HepG2 (cell line): ENCODE results near the gene QSOX1. TPM values are rescaled to one million over a fixed set of nuclear protein-coding genes. Genes with fewer than 3 reads are reported as not detected.

Experiments
- ARNT2 ChIP-seq: sonication (generic); formaldehyde crosslinking; IDR thresholded peaks from 2 replicates; pipeline ENCODE4 v1.8.0; 2022; ENCODE audit warnings: mild to moderate bottlenecking, low read depth, missing genetic modification reagents, moderate library complexity
- CSRNP1 ChIP-seq: sonication (generic); formaldehyde crosslinking; IDR thresholded peaks from 2 replicates; pipeline ENCODE4 v1.8.1; 2023; ENCODE audit warnings: mild to moderate bottlenecking, missing genetic modification reagents
- DPF2 ChIP-seq: sonication (generic); formaldehyde crosslinking; IDR thresholded peaks from 2 replicates; pipeline ENCODE4 v1.4.0; 2020; ENCODE audit warnings: mild to moderate bottlenecking, low read depth, missing genetic modification reagents, borderline replicate concordance
- GFI1 ChIP-seq: sonication (generic); formaldehyde crosslinking; IDR thresholded peaks from 2 replicates; pipeline ENCODE4 v1.5.0; 2020; ENCODE audit warnings: missing genetic modification reagents, mild to moderate bottlenecking, borderline replicate concordance
- HMGA1 ChIP-seq: sonication (generic); formaldehyde crosslinking; conservative IDR thresholded peaks from 2 replicates; pipeline ENCODE4 v1.4.0; 2020; ENCODE audit warnings: missing genetic modification reagents
- KLF6 ChIP-seq: IDR thresholded peaks from 2 replicates; pipeline ENCODE4 v1.8.0; 2016; ENCODE audit warnings: missing biosample characterization, missing genetic modification reagents
- NR2F6 ChIP-seq, 2 experiments: IDR thresholded peaks; 2 replicates each; pipeline ENCODE4 v1.6.1; 2016; ENCODE audit warnings: antibody characterized with exemption in 1 of 2, mild to moderate bottlenecking in 1 of 2
- SMYD3 ChIP-seq: sonication (generic); formaldehyde crosslinking; IDR thresholded peaks from 2 replicates; pipeline ENCODE4 v1.8.1; 2023; ENCODE audit warnings: mild to moderate bottlenecking, missing genetic modification reagents
- TAF15 ChIP-seq: fragments of 200-400 bp; formaldehyde crosslinking; IDR thresholded peaks from one replicate; pipeline ENCODE4 v1.6.1; 2018; ENCODE audit warnings: mild to moderate bottlenecking, low read depth, low read length; ENCODE audit not compliant: poor library complexity, severe bottlenecking
- ZFP36L1 ChIP-seq: sonication (generic); formaldehyde crosslinking; IDR thresholded peaks from 2 replicates; pipeline ENCODE4 v1.8.0; 2022; ENCODE audit warnings: mild to moderate bottlenecking, missing genetic modification reagents, moderate library complexity
- ZFY ChIP-seq: sonication (generic); formaldehyde crosslinking; IDR thresholded peaks from 2 replicates; pipeline ENCODE4 v1.4.0; 2020; ENCODE audit warnings: missing genetic modification reagents
- ZNF468 ChIP-seq: sonication (generic); formaldehyde crosslinking; IDR thresholded peaks from 2 replicates; pipeline ENCODE4 v1.8.0; 2022; ENCODE audit warnings: mild to moderate bottlenecking, moderate library complexity, missing genetic modification reagents
- ZNF704 ChIP-seq: sonication (generic); formaldehyde crosslinking; IDR thresholded peaks from 2 replicates; pipeline ENCODE4 v1.8.1; 2023; ENCODE audit warnings: mild to moderate bottlenecking, inconsistent platforms, moderate library complexity, missing genetic modification reagents, borderline replicate concordance
- ZNF709 ChIP-seq: sonication (generic); formaldehyde crosslinking; IDR thresholded peaks from 2 replicates; pipeline ENCODE4 v1.5.0; 2020; ENCODE audit warnings: mild to moderate bottlenecking, missing genetic modification reagents
- polyA plus RNA-seq, 8 experiments: library from polyadenylated mRNA; depleted of rRNA in 3 of 8; stranded (reverse) in 7 of 8; unstranded in 1 of 8; fragments of >200 nt; fragmentation: Illumina TruSeq in 4 of 8; extraction: Trizol in 4 of 8; gene quantifications; 2 replicates each; pipeline versions ENCODE4 v1.2.1 to v1.2.3, GENCODE V29; 2011 to 2016; ENCODE audit warnings: low read depth in 4 of 8, missing spikeins in 1 of 8, mixed read lengths in 1 of 8; ENCODE audit not compliant: insufficient read depth in 1 of 8
- total RNA-seq, 5 experiments: library from RNA; depleted of rRNA; stranded (reverse); fragments of >200 nt; fragmentation: Illumina TruSeq; extraction: Trizol; gene quantifications; 2 replicates each; pipeline ENCODE4 v1.2.3, GENCODE V29; 2016; ENCODE audit warnings: low read depth in 1 of 5
- TF ChIP-seq, protein P1 (sequence below): sonication (generic); formaldehyde crosslinking; IDR thresholded peaks from 2 replicates; pipeline ENCODE4 v1.5.0; 2020; ENCODE audit warnings: mild to moderate bottlenecking, missing genetic modification reagents, moderate library complexity
- TF ChIP-seq, protein P2 (sequence below): sonication (generic); formaldehyde crosslinking; IDR thresholded peaks from 2 replicates; pipeline ENCODE4 v1.4.0; 2020; ENCODE audit warnings: low read depth, mild to moderate bottlenecking, missing genetic modification reagents
- TF ChIP-seq, protein P3 (sequence below): sonication (generic); formaldehyde crosslinking; IDR thresholded peaks from 2 replicates; pipeline ENCODE4 v1.4.0; 2020; ENCODE audit warnings: mild to moderate bottlenecking, missing genetic modification reagents

The QSOX1 gene
- total and polyA plus RNA-seq, 2 of the 13 experiments (the other 11 are each of a cell fraction or from before 2014, with no cell fraction given) = 6.8 to 40.2 TPM

DNA sequence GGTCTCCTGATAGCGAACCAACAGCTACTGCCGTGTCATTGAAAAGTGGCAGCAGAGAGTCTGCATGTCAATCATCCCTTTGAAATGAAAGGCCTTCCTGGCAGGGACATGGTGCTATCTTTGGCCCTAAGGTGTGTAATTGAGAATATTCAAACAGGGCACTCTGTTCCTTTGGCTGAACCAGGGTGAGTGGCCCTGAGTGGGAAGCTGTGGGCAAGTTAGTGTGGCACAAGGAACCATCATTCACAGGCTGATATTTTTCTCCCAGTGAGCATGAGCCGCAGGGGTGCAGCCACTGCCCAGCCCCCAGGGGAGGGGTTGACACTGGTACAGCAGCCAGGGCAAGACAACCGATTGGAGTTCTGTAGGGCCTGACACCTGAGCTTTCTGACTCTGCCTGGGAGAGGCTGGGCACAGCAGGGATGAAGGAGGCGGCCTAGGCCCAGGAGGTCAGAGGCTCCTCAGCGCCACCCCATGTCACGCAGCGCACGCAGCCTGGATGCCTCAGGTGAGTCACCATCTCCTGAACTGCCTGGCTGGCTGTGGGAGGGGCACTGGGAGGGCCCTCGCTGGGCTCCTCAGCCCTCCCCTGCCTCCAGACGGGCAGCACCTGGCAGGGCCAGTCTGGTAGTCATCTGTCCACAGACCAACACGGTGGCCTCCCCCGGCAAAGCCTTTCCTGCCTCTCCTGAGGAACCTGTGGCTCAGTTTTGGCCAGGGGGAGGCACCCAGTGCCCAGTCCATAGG lies 13.2 kb downstream of the QSOX1 start (continued):
- TF ChIP-seq, protein P1, sequence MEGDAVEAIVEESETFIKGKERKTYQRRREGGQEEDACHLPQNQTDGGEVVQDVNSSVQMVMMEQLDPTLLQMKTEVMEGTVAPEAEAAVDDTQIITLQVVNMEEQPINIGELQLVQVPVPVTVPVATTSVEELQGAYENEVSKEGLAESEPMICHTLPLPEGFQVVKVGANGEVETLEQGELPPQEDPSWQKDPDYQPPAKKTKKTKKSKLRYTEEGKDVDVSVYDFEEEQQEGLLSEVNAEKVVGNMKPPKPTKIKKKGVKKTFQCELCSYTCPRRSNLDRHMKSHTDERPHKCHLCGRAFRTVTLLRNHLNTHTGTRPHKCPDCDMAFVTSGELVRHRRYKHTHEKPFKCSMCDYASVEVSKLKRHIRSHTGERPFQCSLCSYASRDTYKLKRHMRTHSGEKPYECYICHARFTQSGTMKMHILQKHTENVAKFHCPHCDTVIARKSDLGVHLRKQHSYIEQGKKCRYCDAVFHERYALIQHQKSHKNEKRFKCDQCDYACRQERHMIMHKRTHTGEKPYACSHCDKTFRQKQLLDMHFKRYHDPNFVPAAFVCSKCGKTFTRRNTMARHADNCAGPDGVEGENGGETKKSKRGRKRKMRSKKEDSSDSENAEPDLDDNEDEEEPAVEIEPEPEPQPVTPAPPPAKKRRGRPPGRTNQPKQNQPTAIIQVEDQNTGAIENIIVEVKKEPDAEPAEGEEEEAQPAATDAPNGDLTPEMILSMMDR (CRISPR knock-in tag) = peak; percentile 66
- TF ChIP-seq, protein P2, sequence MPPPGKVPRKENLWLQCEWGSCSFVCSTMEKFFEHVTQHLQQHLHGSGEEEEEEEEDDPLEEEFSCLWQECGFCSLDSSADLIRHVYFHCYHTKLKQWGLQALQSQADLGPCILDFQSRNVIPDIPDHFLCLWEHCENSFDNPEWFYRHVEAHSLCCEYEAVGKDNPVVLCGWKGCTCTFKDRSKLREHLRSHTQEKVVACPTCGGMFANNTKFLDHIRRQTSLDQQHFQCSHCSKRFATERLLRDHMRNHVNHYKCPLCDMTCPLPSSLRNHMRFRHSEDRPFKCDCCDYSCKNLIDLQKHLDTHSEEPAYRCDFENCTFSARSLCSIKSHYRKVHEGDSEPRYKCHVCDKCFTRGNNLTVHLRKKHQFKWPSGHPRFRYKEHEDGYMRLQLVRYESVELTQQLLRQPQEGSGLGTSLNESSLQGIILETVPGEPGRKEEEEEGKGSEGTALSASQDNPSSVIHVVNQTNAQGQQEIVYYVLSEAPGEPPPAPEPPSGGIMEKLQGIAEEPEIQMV = no peak
- TF ChIP-seq ARNT2 (CRISPR knock-in tag) (no peak), ZNF704 (CRISPR knock-in tag) (no peak), ZFP36L1 (CRISPR knock-in tag) (no peak), CSRNP1 (CRISPR knock-in tag) (no peak), ZNF709 (no peak), SMYD3 (no peak), GFI1 (no peak), NR2F6 (IDR thresholded peaks at IDR 0.05) (no peak), NR2F6 (CRISPR knock-in tag; IDR thresholded peaks at IDR 0.05) (0 out of 2 replicates have a peak, but pooled peaks have one; percentile 11), ZNF468 (no peak), TAF15 (no peak), ZFY (CRISPR knock-in tag) (peak; percentile 17; the same call in 1 of the 2 replicates), DPF2 (CRISPR knock-in tag) (no peak), HMGA1 (CRISPR knock-in tag) (no peak), KLF6 (no peak)
- TF ChIP-seq, protein P3, sequence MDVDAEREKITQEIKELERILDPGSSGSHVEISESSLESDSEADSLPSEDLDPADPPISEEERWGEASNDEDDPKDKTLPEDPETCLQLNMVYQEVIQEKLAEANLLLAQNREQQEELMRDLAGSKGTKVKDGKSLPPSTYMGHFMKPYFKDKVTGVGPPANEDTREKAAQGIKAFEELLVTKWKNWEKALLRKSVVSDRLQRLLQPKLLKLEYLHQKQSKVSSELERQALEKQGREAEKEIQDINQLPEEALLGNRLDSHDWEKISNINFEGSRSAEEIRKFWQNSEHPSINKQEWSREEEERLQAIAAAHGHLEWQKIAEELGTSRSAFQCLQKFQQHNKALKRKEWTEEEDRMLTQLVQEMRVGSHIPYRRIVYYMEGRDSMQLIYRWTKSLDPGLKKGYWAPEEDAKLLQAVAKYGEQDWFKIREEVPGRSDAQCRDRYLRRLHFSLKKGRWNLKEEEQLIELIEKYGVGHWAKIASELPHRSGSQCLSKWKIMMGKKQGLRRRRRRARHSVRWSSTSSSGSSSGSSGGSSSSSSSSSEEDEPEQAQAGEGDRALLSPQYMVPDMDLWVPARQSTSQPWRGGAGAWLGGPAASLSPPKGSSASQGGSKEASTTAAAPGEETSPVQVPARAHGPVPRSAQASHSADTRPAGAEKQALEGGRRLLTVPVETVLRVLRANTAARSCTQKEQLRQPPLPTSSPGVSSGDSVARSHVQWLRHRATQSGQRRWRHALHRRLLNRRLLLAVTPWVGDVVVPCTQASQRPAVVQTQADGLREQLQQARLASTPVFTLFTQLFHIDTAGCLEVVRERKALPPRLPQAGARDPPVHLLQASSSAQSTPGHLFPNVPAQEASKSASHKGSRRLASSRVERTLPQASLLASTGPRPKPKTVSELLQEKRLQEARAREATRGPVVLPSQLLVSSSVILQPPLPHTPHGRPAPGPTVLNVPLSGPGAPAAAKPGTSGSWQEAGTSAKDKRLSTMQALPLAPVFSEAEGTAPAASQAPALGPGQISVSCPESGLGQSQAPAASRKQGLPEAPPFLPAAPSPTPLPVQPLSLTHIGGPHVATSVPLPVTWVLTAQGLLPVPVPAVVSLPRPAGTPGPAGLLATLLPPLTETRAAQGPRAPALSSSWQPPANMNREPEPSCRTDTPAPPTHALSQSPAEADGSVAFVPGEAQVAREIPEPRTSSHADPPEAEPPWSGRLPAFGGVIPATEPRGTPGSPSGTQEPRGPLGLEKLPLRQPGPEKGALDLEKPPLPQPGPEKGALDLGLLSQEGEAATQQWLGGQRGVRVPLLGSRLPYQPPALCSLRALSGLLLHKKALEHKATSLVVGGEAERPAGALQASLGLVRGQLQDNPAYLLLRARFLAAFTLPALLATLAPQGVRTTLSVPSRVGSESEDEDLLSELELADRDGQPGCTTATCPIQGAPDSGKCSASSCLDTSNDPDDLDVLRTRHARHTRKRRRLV = no peak
